ENCODE results near the gene RNF149.

The RNF149 gene

DNA sequence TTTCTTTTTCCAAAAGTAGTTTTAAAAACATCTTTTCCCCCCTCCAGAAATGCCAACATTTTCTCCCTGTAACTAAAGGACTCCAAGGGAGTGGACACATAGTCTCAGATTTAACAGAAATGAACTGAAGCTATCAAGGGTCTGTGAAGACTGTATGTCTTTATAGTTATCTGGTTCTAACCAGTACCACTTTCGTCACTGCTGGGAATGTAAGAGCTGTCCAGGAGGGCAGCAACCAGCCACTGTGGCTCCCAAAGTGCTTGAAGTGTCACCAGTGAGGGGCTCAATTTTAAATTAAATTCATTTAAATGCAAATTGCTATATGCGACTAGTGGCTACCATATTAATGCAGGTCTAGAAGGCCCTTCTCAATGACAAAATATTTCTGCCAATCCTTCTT is 15.0 kb downstream of the RNF149 start:
- DNase-seq, result no peak

DNA sequence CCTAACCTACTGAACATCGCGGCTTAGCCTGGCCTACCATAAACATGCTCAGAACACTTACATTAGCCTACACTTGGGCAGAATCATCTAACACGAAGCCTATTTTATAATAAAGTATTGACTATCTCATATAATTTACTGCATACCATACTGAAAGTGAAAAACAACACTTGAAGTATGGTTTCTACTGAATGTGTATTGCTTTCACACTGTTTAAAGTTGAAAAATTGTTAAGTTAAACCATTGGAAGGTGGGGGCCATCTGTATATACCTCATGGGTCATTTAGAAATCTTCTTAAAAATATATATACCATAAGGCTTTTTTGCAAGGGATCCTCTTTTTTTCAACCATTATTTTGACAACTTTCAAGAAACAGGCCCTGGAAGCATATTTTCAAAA is 16.5 kb downstream of the RNF149 start:
- no peak for DNase-seq

DNA sequence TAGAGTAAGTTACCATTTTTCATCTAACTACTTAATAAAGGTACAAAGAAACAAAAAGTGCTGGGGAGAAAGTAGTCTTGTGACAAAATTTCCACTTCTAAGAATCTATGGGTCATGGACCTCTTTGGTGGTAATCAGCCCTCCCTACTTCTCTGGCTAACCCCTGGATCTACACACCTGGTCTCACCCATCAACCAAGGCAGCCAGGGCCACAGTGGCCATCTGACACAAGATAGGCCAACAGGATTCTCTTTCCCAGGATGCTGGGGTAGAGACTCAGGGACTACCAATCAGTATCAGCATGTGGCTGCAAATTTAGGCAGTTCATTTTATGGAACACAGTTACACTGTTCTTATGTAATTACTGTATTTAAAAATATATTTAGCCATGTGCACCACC is 17.8 kb downstream of the RNF149 start:
- no peak for DNase-seq

DNA sequence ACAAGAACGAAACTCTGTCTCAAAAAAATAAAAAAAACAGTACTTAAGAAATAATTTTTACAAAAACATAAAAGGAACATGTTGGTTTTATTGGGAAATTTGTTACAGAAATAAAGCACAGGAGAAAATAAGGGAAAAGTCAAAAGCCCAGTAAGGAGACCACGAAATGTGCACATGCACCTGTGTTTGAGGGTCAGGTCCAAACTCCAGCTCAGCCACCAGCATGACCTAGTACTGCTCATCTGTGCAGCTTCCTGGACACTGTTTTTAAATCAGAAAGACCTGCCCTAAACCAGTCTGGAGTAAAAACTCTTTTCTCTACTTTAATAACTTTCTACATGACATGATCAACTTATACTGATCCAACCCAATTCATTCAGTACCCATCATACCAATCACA is 21.2 kb downstream of the RNF149 start:
- no peak for DNase-seq

DNA sequence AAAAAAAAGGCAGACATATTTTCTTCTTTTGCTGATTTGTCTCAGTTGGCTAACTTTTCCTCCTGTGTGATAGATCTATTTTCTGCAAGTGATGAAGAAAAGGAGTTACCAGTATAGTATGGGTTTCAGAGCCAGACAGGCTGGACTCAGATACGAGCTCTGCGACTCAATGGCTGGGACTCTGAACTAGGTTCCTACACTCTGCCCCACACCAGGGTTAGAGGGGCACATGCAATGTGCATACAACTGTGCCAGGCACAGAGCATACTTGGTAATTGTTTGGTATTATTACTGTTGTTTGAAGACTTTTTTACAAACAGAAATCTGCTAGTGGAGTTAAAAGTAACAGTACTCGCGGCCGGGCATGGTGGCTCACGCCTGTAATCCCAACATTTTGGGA is 21.8 kb downstream of the RNF149 start:
- DNase-seq, result no peak

DNA sequence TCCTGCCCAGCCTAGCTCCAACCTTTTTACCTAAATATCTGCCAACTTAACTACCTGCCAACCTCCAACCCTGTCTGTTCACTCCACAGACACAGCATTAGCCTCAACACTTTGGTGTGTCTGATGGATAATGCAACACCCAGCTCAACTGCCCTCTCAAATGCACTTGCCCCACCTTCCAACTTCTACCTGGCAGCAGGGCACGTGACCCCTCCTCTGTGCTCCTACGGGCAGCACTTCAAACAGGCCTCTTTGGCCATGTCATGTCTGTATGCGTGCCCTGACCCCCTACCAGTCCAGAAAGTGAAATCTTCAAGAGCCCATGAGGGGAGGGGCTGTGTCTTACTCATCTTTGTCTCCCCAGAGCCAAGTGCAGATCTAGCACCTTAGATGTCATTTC is 25.5 kb downstream of the RNF149 start:
- DNase-seq, result no peak

DNA sequence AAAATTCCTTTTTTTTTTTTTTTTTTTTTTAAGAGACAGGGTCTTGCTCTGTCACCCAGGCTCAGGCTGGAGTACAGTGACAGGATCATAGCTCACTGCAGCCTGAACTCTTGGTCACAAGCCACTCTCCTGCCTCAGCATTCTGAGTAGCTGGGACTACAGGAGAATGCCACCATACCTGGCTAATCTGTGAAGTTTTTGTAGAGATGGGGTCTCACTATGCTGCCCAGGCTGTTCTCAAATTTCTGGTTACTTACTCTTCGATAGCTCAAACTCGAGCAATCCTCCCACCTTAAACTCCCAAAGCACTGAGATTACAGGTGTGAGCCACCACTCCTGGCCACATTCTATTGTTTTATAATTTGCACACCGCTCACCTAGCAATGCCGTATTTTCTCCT is 27.0 kb downstream of the RNF149 start:
- no peak for DNase-seq

DNA sequence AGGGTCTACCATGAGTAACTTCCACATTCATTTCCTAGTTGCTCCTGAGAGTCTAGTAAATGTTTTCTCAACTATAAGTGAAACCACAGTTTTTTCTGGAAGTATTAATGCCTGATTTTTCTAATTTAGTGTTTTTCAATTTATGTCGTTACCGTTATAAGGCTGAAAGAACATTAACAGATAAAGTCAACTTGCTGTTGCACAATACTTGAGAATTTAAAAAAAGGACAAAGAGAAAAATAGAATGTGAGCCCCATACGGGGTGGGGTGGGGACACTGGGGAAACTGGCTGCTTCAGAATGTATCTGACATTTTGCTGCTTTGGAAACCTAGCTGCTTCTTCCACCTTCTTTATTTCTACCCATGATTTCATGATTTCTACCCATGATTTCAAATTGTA is 29.6 kb downstream of the RNF149 start:
- DNase-seq, result no peak

DNA sequence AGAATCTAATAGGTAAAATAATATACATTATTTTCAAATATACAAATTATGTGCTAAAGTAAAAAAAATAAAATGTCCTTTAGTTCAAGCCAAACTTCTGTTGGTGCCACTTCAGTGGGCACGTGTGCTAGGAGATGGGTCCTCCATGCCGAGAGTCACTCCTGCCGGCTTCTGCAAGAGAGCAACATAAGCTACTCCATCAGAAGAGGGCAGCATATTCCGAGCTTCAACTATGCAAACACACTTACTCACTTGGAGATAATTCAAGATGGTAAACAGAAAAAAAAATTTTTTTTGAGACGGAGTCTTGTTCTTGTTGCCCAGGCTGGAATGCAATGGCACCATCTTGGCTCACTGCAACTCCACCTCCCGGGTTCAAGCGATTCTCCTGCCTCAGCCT is 31.4 kb downstream of the RNF149 start:
- DNase-seq, result no peak

DNA sequence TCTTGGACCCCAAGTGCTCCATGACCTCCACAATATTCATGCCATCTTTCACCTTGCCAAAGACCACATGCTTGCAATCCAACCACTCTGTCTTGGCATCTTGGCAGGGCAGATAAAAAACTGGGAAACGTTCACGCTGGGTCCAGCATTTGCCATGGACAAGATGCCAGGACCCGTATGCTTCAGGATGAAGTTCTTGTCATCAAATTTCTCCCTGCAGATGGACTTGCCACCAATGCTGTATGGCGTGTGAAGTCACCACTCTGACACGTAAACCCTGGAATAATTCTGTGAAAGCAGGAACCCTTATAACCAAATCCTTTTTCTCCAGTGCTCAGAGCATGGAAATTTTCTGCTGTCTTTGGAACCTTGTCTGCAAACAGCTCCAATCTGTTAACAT is 34.4 kb downstream of the RNF149 start:
- no peak for DNase-seq

DNA sequence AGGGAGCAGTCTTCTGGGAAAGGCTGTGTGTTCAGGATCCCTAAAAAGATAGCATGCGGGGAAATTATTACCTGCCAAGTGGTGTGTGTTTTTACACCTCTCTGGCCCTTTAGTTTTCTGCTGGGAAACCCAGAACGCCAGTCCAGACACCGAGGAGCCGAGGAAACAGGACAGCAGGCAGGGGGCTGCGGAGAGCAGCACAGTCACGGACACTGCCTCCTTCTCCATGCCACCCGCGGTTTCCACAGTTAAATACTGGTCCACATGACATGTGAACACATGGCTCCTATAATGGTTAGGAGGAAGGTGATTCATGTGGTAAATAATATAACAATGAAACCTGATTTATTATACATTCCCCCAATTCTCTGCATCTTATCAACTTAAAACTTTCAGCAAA is 35.4 kb downstream of the RNF149 start:
- DNase-seq, result no peak

DNA sequence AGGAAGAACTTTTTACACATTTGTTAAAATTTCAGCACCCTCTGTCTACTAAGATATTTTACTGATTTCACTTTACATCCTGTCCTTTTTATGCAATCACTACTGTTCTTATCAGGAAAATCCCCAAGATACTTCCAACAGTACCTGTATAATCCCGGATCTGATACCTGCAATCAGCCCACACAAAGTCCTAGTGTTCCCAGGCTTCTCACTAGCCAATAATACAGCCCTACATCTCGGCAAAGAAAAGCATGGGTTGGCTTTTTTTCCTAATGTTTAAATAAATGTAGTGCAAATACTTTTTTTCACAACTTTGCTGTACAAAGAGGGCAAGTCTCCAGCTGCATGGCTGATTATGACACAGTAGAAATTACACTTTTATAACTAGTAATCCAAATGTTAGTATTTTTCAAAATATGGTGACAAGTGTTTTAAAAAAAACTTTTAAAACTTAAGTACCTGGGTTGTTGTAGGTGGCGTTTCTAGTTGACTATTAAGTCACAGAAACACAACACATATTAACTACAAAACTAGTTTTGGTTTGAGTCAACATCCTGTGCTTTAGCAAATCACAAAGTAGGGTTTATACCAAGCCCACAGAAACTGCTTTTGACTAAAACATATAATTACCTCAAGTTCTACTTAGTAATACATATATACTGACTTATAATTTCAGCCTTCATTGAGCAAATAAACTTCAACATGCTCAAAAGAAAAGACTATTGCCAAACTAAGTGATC is 36.3 kb downstream of the RNF149 start:
- DNase-seq, result no peak

DNA sequence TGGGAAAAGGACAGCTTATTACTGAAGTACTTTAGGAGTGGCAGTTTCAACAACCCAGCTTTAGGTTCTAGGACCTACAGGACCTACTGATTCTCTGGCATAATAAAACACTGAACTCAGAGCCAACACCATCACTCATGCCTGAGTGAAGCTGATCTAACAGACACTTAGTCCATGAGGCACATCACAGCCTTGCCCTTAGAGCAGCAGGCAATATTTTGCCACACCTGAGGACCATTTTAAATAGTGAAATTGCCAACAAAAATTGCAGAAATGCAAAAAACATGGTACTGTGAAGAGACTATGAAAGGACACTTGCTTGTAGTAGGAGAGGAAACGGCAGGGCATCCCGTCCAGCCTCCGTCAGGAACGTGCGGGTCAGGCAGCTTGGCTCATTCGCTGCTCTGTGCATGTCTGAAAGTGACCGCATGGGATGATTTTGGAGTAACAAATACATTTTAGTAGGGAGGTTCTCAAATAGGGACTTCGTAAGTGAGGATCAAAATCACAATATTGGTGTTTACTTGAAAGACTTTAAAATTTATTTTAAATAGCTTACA is 37.7 kb downstream of the RNF149 start:
- no peak for DNase-seq

DNA sequence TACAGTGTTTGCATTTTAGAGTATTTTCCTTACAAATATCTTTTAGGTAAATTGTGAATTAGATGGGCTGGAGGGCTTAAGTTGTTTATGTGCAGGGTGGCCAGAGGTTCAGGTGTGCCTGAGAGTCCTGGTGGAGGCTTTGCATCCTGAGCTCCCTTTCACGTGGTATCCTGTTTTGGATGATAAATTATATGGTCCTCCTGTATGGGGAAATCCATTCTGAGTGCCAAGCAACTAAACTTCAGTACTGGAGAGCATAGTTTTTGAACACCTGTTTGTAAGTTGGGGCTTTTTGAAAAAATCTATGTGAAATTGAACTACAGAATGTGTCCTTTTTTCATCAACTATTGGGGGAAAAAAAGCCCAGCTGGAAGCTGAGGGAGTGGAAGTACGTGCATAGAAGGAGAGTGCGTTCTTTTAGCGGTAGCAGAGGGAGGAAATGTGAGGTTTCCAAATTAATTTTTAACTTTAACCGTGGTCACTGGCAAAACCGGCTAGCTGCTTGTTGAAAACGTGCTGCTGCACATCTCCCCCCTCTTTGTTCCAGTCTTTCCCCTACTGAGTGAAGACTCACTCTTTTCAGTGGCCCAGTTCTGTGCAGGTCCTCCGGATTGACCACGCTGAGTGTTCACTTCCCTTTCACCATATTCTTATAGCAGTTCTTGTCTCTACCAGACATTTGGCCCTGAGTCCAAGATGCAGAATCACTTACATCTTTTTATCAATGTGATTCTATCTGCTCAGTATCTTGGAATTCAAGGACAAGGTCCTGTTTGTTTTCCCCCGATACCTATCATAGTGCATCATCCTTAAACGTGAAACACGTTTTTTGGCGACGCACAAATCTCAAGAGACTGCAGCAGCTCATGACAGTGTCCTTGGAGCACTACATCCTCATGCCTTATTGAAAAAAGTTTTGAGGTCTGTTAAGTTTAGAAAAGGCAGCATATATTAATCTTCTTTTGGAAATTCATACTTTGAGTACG is 40.5 kb downstream of the RNF149 start:
- no peak for DNase-seq

DNA sequence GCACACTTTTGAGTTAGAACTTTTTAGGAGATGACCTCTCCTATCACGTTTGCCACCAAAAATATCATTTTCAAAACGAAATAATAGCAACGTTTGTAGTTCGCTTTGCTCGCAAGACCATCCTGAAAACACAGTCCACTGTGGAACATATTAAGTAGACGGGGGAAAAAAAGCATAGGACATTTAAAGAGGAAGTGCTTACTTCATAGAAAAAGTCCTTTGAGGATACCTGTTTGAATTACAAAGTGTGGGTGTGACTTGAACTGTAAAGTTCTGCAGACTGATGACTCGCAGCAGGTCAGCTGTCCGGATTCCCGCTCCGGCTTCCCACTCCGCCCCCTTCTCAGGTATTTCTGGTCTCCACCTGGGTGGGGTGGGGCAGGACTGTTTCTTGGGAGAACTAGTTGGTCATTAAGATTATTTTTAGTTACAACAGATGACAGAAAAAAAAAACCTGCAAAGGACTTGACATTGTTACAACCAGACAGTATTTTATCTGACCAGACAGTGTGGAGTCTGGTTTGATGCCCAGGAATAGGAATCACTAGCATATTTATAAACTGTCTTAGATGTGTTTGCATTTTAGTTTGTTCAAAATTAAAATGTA is 42.5 kb downstream of the RNF149 start:
- no peak for DNase-seq

DNA sequence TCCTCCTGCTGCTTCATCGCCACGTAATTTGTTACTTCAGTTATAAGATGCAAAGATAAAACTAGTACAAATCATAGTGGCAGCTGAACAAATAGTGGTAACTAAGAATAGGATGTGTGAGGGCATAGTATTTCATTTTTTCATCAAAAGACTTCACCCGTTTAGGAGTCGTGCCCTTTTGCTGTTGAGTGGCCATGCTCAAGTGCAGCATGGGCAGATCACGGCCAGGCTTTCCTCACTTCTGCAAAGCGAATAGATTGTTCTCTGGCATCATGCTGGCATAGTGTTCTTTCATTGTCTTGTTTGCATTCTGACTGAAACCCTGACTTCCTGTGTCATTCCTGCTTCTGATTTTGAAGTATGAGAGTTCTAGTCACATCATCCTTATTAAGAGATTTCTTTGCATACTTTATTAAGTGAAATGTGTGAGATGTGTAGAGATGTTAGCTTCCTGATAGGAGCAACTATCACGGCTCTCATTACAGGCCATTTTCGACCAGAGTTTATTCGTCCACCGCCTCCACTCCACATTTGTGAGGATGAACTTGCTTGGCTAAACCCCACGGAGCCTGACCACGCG is 44.1 kb downstream of the RNF149 start:
- no peak for DNase-seq

DNA sequence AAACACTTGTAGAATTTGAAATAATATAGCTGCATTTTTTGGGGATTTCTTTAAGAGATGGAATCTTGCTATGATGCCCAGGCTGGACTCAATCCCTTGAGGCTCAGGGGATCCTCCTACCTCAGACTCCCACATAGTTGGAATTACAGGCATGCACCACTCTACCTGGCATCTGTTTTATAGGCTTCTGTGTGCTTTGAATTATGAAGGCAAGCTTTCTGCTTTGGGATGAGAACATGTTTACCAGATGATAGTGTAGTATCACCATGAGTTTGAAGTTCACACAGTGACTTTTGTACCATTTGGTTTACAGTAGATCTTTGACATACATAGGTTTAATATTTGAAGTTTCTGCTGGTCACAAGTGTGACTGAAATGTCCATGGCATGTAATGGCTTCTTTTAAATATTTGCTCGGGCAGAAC is 45.1 kb downstream of the RNF149 start:
- no peak for DNase-seq

DNA sequence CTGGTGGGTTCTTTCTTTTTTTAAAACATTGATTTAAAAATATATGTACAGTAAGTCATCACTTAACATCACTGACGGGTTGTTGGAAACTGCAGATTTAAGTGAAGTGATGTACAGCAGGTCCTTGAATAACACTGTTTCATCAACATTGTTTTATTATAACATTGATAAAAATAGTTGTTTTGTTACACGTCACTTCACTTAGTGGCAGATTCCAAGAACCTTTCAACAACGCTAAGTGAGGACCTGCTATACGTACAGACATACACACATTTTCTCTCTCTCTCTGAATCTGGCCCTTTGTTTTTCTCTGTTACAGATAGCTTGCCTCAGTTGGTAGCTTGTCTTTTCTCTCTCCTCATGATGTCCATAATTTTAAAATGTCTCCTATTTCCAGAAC is 46.4 kb downstream of the RNF149 start:
- no peak for DNase-seq

DNA sequence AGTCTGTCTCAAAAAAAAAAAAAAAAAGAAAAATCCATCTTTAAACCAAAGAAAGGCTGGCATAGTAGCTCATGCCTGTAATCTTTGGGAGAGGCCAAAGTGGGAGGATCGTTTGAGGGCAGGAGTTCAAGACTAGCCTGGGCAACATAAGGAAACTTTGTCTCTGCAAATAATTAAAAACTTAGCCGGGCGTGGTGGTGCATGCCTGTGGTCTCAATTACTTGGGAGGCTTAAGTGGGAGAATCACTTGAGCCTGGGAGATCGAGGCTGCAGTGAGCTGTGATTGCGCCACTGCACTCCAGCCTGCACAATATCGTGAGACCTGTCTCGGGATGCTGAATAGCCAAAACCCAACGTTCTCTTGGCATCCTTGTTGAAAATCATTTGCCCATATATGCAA is 49.7 kb downstream of the RNF149 start:
- no peak for DNase-seq

DNA sequence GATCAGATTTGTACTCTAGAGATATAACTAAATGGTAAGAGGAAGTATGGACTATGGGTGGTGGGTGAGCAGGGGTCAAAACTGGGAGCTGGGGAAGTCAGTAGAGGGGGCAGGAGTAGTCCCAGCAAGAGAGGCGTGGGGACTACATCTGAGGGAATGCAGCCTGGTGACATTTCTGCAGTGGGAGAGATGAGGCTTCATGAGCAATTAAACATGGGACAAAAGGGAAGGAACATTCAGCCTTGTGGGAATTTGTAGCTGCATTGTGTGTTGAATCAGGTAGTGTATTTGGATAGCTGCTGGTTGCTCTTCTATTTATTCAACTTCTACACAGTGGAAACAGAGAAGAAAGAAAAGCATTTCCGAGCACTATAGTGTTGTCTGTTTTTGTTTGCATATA is 52.2 kb downstream of the RNF149 start:
- no peak for DNase-seq

DNA sequence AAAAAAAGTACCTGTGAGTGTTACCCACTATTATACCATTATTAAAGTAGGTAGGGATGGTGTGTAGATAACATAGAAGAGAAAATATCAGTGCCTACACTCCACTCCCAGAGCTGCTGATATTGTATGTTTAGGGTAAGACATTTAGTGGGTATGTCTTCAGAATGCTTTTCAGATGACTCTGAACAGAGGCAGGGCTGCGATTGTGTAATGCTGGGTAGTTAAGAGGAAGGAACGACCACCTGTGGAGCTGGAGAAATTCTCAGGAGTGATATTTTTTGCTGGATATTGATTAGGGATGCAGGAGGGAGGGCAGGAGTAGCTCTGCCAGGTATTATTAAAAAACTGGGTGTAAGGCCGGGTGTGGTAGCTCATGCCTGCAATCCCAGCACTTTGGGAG is 53.0 kb downstream of the RNF149 start:
- no peak for DNase-seq

DNA sequence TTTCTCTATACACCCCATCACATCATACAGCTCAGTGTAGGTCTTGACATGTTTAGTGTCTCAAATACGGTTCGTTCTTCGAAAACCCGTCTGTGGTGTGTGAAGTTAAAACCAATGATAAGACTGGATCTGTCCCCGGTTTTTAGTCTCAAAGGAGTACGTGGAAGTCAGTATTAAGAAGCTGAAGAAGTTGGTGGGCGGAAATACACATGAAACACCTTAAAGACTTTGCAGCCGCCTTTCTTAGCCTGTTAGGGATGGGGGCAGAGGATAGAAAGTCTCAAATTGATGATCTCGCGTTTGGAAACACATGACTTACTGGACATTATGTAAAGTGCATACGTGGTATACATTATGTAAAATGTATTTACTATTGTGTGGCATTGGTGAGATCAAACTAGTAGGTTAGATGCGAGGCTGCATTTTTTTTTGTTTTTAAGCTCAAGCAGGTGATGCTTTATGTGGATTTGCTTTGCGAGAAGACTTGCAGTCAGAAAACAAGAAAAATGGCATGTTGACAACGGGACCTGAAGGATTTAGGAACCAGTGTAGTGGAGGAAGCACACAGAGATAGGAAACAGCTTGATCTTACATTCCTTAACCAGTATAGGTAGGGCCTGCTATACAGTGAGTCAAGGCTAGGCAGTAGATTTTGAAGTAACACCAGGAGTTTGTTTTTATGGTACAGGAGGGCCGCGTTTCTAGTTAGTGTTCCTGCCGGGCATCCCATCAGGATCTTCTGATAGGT is 54.6 kb downstream of the RNF149 start:
- DNase-seq, result no peak

Data from CD4-positive, alpha-beta T cell treated with Interferon gamma for 1 hour (primary cell).